Midbrain (tissue), 1 donor: ENCODE data around the gene C5orf15.
"Not testable (repeated sequence)": the region's sequence is repeated elsewhere in the genome, so short reads cannot be mapped to it uniquely, and the experiment has no call there.

ENCODE experiments used
- DNase-seq: peaks from one replicate; lab custom pipeline; 2025; lab: John Stamatoyannopoulos, UW

The C5orf15 gene

GRCh38 chr5:133938039-133938821 is 30.2 kb downstream of the C5orf15 start:
- no peak for DNase-seq

DNA sequence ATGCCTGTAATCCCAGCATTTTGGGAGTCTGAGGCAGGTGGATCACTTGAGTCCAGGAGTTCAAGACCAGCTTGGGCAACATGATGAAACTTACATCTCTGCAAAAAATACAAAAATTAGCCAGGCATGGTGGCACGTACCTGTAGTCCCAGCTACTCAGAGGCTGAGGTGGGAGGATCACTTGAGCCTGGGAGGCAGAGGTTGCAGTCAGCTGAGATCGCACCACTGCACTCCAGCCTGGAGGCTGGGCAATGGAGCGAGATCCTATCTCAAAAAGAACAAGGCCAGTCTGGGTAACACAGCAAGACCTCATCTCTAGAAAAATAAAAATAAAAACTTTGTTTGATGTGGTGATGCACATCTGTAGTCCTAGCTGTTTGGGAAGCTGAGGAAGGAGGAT is 30.8 kb downstream of the C5orf15 start:
- DNase-seq: not testable (repeated sequence)

DNA sequence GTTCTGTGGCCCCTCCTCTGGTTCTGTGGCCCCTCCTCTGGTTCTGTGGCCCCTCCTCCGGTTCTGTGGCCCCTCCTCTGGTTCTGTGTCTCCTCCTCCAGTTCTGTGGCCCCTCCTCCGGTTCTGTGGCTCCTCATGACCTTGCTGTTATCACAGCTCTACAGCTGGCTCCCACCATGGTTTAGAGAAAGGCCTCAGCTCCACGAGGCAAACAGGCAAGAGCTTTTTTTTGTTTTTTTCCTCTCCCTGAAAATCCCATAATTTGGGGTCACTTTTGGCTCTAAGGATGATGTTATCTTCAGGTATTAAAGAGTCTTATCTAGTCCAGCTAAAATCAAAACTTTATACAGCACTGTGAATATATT is 31.8 kb downstream of the C5orf15 start:
- no peak for DNase-seq

- not testable (repeated sequence) for DNase-seq
Observed at GRCh38 chr5:133935991-133936650, 32.3 kb downstream of the C5orf15 start.

DNA sequence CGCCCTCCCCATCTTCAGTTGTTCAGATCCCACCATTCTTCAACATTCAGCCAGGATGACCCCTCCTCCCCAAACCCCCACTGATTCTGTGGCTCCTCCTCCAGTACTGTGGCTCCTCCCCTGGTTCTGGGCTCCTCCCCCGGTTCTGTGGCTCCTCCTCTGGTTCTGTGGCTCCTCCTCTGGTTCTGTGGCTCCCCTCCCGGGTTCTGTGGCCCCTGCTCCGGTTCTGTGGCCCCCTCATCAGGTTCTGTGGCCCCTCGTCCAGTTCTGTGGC is 32.8 kb downstream of the C5orf15 start:
- DNase-seq: no peak

- no peak for DNase-seq
Observed at GRCh38 chr5:133934822-133935666, 33.4 kb downstream of the C5orf15 start.

DNA sequence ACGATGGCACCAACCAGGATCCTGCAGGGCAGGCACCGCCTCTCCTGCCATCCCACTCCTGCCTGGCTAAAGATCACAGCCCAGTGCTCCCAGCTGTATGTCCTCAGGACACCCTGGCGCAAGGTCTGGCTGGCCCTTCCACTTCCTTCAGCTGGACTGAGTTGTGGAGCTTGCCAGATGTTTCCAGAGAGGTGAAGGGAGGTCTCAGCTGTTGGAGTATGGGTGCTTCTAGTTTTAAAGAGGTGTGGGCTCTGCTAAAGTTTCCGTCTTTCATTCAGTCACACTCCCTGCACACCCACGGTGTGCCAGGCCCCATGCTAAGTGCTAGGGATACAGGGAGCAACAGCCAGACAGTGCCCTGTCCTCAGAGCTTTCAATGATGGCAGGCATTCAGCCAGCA is 34.1 kb downstream of the C5orf15 start:
- no peak for DNase-seq

DNA sequence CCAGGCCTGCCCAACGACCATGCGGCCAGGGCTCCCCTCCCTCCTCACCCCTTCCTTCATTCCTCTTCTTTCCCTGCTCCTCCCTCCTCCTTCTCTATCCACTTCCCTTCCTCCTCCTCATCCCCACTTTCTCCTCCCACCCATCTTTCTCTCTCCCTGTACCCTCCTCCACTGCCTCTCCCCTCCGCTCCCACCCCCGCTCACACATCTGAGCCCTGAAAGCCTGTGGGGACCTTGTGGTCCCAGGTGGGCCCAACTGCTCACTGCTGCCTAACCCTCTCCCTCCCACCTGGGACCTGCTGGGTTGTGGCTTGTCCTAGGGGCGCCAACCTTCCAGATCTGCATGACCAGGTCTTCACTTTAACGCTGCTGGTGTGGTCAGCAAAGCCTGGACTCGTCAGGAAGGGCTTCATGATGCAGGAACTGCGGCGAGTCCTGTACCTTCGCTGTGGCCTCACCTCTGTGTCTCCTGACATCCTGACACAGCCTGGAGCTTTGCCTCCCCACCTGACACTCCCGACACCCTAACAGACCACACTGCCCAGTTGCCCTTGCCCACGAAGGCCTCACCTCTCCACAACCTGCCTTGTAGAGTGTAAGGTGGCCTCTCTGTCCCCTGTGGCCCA is 34.6 kb downstream of the C5orf15 start:
- DNase-seq: no peak

DNA sequence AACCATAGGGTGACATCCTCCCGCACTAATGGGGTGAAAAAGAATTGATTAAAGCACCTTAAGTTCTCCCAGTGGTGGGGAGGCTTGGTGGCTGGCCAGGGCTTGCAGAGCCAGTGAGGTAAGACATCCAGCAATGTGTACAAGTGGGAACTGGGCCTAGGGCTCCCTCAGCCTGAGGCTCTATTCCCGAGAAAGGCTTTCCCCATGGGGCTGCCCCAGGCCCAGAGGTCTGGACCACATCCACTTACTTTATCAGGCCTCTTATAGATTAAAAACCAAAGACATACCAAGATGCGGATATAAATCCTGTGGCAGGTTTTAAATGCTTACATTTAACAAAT is 35.3 kb downstream of the C5orf15 start:
- DNase-seq: no peak

GRCh38 chr5:133932441-133933168 is 35.8 kb downstream of the C5orf15 start:
- no peak for DNase-seq

DNA sequence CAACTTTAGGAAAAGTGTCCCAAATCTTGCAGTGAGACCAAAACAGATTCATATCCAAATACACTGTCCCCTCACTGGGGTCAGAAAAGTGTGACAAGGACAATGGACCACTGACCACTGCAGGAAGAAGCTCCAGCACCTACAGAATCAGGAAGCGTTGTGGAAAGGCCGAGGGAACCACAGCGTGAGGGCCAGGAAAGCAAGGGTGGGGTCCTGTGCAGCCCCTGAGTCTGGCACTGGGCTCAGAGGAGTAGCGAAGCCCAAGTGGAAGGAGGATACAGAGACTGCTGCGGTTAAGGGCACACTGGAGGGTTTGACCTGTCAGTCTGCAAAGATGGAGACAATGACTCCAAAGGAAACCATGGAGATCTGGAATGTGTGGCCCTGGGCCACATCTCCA is 36.9 kb downstream of the C5orf15 start:
- no peak for DNase-seq

GRCh38 chr5:133930813-133931090 is 37.7 kb downstream of the C5orf15 start:
- DNase-seq: no peak

DNA sequence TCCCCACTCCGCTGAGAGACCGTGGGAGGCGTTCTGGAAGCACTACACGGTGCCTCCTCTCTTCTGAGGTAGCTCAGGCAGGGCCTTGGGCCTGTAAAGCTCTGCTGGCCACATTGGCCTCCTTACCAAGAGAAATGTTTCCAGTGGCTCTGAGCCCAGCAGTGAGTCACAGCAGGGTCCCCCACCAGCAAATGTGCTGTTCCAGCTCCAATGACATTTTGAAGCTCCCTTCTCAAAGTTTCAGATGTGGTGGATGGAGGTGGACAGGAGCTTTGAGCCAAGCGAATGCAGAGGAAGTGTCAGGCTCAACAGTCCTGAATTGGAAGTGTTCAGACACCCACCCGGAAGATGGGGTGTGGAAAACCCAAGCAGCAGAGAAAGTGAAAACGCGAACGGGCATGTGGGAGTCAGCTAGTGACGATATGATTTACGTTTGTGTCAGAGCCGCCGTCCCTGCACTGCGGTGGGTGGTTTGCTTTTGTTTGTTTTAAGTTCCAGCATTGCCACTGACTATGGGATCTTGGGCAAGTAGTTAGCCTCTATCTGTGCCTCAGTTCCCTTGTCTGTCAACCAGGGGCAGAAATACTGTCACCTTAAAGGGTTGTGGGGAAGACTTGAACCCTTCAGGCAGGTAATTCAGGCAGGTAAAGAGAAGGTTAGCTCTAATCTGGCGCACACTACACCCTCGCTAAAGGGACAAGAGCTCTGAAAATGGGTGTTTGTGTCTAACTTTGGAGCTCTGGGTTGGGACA is 38.2 kb downstream of the C5orf15 start:
- DNase-seq: no peak

- DNase-seq: no peak
Observed at GRCh38 chr5:133928587-133929393, 39.6 kb downstream of the C5orf15 start.

DNA sequence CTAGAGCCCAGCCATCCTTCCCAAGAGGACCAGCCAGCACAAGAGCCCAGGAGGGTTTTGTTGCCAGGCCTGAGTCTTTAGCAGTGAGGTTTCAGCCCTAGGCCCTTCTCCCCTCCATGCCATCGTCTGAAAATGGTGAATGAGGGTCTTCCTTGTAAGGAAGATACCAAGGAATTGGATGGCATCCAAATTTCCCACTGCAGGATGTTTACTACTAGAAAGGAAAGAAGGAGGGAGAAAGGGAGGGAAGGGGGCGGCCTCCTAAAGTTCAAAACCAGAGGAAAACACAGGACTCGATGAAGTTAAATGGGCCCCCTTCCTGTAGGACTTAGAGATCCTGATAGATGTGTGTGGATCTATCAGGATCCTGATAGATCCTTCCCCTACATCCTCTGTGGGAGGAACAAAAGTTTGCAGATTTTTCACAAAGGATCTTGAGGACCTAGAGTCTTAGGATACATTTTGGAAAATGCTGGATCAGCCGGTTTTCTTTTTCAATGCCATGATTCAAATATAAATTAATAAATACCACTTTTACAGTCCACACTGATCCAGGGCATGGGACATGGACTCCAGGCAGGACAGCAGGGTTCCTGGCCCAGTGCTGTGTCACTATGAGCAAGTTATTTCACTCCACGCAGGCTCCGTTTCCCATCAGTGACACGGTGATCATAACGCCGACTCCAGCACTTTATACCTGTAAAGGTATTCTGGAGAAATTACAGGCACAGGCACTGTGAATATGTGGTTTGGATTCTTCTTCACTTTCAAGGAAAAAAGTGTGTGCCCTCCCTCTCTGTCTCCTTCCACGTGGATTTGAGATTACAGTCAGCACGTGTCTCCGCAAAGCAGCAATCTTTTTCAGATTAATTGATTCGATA is 40.9 kb downstream of the C5orf15 start:
- no peak for DNase-seq

- no peak for DNase-seq
Observed at GRCh38 chr5:133926489-133927299, 41.7 kb downstream of the C5orf15 start.

DNA sequence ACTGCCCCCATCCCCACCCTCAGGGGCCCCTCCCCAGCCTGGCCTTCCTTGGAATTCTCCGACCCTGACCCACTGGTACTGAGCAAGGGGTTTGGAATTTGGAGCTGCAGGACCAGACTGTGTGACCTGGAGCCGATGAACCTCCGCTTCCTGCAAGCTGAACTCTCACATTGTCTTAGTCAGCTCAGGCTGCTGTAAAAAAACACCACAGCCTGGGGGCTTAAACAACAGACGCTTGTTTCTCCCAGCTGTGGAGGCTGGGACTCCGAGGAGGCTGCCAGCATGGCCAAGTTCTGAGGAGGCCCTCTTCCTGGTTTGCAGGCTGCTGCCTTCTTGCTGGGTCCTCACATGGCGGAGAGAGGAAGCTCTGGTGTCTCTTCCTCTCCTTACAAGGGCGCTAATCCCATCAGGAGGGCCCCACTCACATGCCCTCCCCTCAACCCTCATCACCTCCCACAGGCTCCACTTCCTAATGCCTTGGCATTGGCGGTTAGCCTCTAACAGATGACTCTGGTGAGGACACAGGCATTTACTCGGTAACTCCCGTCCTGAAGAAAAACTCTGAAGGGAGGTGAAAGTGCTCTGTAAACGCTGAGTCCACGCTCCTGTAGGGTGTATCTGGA is 42.4 kb downstream of the C5orf15 start:
- no peak for DNase-seq

DNA sequence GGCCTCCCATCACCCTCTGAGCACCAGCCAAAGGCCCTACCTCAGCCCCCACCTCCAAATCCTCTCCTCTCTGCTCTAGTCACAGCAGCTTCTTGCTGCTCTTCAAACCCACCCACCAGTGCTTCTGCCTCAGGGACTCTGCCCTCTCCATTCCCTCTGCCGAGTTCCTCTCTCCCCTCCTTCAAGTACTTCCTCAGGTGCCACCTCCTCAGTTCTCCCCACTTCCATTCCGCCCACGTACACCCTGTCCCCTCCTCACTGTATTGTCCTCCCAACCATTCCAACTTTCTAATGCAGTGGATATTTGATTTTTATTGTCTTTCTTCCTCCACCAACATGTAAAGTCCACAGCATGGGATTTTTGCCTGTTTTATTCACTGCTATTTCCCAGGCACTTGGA is 43.2 kb downstream of the C5orf15 start:
- DNase-seq: no peak
